Motor neuron (in vitro differentiated cells): ENCODE results near the gene BRD8. TPM values are rescaled to one million over a fixed set of nuclear protein-coding genes. Genes with fewer than 3 reads are reported as not detected.

Experiments used
- ATAC-seq, 8 experiments: fragments of 200-7000 bp; cut with Tn5 transposase; replicated peaks in 6 of 8; 2 replicates each; pipeline ENCODE4 v1.8.0; 2021; ENCODE audit warnings: mild to moderate bottlenecking in 8 of 8, moderate library complexity in 8 of 8
- H3K27ac ChIP-seq, 2 donors: fragments of 250-450 bp; sonication (Bioruptor Pico); 2 replicates each; pipeline ENCODE4 v1.9.0; 2021; ENCODE audit warnings: antibody characterized with exemption in 2 of 2, mild to moderate bottlenecking in 2 of 2, moderate library complexity in 1 of 2
- H3K4me1 ChIP-seq, 2 donors: fragments of 250-450 bp; sonication (Bioruptor Pico); replicated peaks in 1 of 2; 2 replicates each; pipeline ENCODE4 v1.6.1; 2021; ENCODE audit warnings: antibody characterized with exemption in 2 of 2, mild to moderate bottlenecking in 2 of 2, moderate library complexity in 1 of 2
- H3K4me3 ChIP-seq, 5 donors: fragments of 250-450 bp; sonication (Bioruptor Pico); 2 replicates each; pipeline ENCODE4 v1.9.0; 2021; ENCODE audit warnings: antibody characterized with exemption in 5 of 5, mild to moderate bottlenecking in 5 of 5, moderate library complexity in 4 of 5
- WGBS, 10 experiments: fragments of 450-650 bp; shearing (Covaris generic); methylation state at CpG; one replicate each; pipeline ENCODE4 v1.0.0; 2022; 5-methylcytosine and 5-hydroxymethylcytosine counted together
- in situ Hi-C, 9 experiments: fragments of 400-800 bp; cut with MboI; loops; one replicate each; pipeline ENCODE4 v1.15.0; 2021; ENCODE audit warnings: low sequenced_read_pairs in 9 of 9, low pct_unique_long_range_greater_than_20kb in 2 of 9; ENCODE audit not compliant: unreplicated experiment in 9 of 9
- total RNA-seq, 8 experiments: library from RNA; unstranded; fragments of 300-600 nt; gene quantifications; 2 replicates each; pipeline versions ENCODE4 v1.2.3 to v1.2.4, GENCODE V29; 2022

The BRD8 gene
- total RNA-seq, 8 experiments from 2014 or later, result 32.7 to 130 (median 43.5) TPM

DNA sequence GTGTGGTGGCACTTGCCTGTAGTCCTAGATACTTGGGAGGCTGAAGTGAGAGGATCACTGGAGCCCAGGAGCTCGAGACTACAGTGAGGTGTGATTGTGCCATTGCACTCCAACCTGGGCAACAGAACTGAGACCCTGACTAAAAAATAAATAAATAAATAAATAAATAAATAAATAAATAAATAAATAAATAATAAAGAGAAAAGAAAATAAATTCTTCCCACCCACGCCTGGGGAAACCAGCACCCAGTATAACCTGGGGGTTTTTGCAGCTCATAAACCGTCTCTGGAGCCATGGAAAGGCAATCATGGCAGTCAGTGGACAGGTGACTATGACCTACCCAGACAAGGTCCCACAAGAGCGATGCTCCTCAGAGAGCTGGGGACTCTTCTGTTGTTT, 86.7 kb downstream of the BRD8 start:
- 17 to 100% (median 68%) methylated on average over 2 to 4 of the region's 4 CpGs for WGBS, 10 experiments
- no peak for ATAC-seq
- Histone ChIP-seq H3K4me3 (no peak overlapping the region), H3K27ac (no peak overlapping the region), H3K4me1 (peaks cover 5 to 14% of the 10 kb centered on the region in 2 donors)
- in situ Hi-C loops, result no loop called here

Other genes with a start within 250 kb of the BRD8 start
- 10 to 100 TPM; 12.2 to 32.8 (median 23.9) TPM for gene FAM13B, start 145.6 kb downstream of the BRD8 start, total RNA-seq
- under 1 TPM in 4 of 8 experiments, not detected in 4; 0.16 to 0.95 (median 0.54) TPM for gene WNT8A, start 94.6 kb downstream of the BRD8 start, total RNA-seq
- gene NME5, start 39.2 kb downstream of the BRD8 start, total RNA-seq, result 10 to 100 TPM in 1 of 8 experiments, 1 to 10 TPM in 6, not detected in 1; 1.7 to 26.2 (median 5.1) TPM
- 10 to 100 TPM in 3 of 8 experiments, 1 to 10 TPM in 4, under 1 TPM in 1; 0.46 to 44.4 (median 2.3) TPM for gene KIF20A, start 482 bp upstream of the BRD8 start, total RNA-seq
- gene CDC23, start 34.7 kb upstream of the BRD8 start, total RNA-seq, result 10 to 100 TPM; 17.7 to 40.7 (median 32.5) TPM
- under 1 TPM; 0.14 to 0.65 (median 0.50) TPM for gene GFRA3, start 96.0 kb upstream of the BRD8 start, total RNA-seq
- gene CDC25C, start 153.2 kb upstream of the BRD8 start, total RNA-seq, result 10 to 100 TPM in 2 of 8 experiments, 1 to 10 TPM in 3, under 1 TPM in 3; 0.15 to 17.7 (median 1.3) TPM
- gene FAM53C, start 159.6 kb upstream of the BRD8 start, total RNA-seq, result 10 to 100 TPM; 23.2 to 47.0 (median 29.5) TPM
- gene KDM3B, start 174.1 kb upstream of the BRD8 start, total RNA-seq, result 10 to 100 TPM; 26.3 to 78.4 (median 56.4) TPM